ENCODE results near the gene CNGA3.
A peak's percentile ranks its signal among the peaks of the same experiment; 100 is the strongest.

CNGA3 gene

GRCh38 chr2:98376996-98377395, 30.7 kb downstream of the CNGA3 start:
- DNase-seq (ENCODE audit: low spot score) (no peak), FAIRE-seq (no peak)

DNA sequence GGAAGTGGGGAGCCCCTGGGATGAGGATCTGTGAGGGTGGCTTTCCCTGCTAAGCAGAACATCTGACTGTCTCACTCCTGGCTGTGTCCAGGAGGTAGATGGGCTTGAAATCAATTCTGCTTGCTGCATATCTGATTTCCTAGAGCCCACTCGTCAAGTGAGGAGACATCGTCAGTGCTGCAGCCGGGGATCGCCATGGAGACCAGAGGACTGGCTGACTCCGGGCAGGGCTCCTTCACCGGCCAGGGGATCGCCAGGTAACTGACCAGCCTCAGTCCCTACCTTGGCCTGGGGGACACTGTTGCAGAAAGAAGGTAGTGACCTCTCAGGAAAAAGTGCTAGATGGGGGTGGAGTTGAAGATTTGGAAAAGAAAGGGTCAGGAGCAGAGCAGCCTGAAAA, 31.3 kb downstream of the CNGA3 start:
- FAIRE-seq, result no peak
- no peak for DNase-seq (ENCODE audit: low spot score)

GRCh38 chr2:98378196-98378595, 31.9 kb downstream of the CNGA3 start:
- FAIRE-seq (no peak), DNase-seq (ENCODE audit: low spot score) (no peak)

GRCh38 chr2:98378901-98379300, 32.6 kb downstream of the CNGA3 start:
- DNase-seq (ENCODE audit: low spot score), result peak; percentile 69
- peak; percentile 74 for FAIRE-seq

- DNase-seq (ENCODE audit: low spot score), result no peak
Observed at GRCh38 chr2:98379311-98380202, 33.3 kb downstream of the CNGA3 start.

GRCh38 chr2:98380203-98380535, 33.9 kb downstream of the CNGA3 start:
- FAIRE-seq, result no peak
- DNase-seq (ENCODE audit: low spot score), result no peak

More at GRCh38 chr2:98379311-98380202, 33.3 kb downstream of the CNGA3 start:
- no peak for FAIRE-seq

- FAIRE-seq, result no peak
- no peak for DNase-seq (ENCODE audit: low spot score)
Observed at GRCh38 chr2:98381494-98381893, 35.2 kb downstream of the CNGA3 start.

- no peak for DNase-seq (ENCODE audit: low spot score)
- FAIRE-seq, result no peak
Observed at GRCh38 chr2:98382086-98382485, 35.8 kb downstream of the CNGA3 start.

- no peak for DNase-seq (ENCODE audit: low spot score)
Observed at GRCh38 chr2:98382739-98383138, 36.5 kb downstream of the CNGA3 start.

DNA sequence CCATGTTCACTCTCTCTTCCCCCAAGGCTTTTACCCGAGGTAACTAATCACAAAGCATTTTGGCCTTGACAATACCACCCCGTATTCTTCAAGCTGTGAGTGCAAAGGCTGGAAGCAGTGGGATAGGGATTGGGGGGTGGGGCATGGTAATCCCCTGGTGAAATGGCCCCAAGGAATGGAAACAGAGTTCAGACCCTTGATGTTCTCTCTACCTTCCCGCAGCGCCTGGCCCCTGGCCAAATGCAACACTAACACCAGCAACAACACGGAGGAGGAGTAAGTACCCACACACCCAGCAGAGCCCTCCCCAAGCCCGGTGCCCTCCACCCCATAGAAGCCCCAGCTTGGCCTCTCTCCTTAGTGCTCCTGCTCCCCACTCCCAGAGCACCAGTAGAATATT, 36.9 kb downstream of the CNGA3 start:
- FAIRE-seq (no peak), DNase-seq (ENCODE audit: low spot score) (no peak)

More at GRCh38 chr2:98382739-98383138, 36.5 kb downstream of the CNGA3 start:
- no peak for FAIRE-seq

DNA sequence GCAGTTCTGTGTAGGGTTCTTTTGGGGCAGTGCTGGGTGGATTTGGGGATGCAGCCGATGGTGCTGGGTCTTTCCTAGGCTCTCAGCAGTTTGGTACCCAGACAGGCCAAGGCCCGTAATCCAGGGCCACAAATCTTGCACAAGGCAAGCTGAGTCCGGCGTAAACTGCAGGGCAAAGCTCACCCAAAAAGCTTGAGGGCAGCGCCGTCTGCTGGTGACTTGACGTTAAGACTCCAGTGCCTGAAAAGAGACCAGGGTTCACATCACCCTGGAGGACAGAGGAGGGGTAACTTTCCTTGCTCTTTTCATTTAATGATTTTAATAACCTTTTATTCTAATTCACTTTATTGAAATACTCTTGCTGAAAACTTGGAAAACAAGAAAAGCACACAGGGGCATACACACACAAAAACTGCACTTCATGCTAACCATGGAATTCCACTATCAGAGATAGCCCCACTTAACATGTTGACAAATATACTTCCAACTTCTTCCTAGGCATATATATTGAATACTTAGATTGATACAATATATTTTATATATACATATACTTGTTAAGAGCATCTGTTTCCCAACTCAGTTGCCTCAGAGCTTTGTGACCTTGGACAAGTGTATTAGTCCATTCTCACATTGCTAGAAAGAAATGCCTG, 38.9 kb downstream of the CNGA3 start:
- FAIRE-seq, result peak; percentile 66

DNA sequence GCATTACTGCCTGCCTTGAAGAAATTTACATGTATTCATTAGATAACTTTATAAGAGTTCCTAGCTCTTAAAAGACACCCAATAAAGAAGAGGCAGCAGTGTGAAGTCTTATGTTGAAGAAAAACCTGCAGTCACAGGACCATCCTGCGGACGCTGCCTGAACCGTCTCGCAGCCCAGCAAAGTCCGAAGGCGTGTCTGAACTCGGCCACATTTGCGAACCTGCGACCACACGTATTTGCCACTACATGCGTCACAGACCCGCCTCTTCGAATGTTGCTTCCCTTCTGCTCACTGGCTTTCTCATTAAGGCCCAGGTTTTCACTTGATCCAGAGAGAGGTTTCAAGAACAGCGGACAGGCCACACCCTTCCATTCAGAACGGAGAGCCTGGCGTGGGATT, 41.2 kb downstream of the CNGA3 start:
- FAIRE-seq (no peak), DNase-seq (ENCODE audit: low spot score) (no peak)

More for the DNA sequence above, 38.9 kb downstream of the CNGA3 start:
- DNase-seq (ENCODE audit: low spot score), result peak; percentile 87

DNA sequence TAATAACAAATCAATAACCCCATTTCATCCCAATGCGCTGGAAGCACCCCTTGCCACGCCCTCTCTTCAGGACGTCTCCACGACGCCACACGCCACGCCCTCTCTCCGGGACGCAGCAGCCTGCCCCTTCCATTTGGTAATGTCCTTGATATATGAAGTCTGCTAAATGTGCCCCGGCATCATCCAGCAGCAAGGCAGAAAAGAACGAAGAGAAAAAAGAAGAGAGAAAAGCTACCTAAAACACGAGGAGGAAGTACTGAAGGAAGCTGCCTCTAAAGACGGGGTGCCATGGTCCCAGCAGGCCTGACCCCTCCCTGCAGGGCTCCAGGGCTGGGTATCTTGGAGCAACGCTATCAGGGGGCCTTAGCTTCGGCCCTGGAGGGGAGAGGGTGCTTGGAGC, 41.8 kb downstream of the CNGA3 start:
- no peak for FAIRE-seq
- no peak for DNase-seq (ENCODE audit: low spot score)

GRCh38 chr2:98388601-98389250, 42.5 kb downstream of the CNGA3 start:
- no peak for DNase-seq (ENCODE audit: low spot score)
- no peak for FAIRE-seq

DNA sequence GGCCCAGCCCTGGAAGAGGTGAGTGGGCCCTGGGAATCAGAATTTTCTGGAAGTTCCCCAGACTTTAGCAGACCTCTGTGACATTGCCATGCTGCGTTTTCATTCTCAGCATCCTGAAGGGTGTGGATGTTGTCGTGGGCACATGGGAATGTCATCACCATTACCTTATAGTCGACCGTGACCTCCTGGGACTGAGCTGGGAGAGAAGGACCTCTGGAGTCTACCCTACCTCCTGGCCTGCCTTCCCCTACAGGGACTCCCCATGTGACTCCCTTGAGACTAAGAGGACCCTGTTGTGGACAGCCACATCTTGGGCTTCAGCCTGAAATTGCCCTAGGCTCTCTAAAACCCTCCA, 43.0 kb downstream of the CNGA3 start:
- DNase-seq (ENCODE audit: low spot score) (no peak), FAIRE-seq (no peak)

DNA sequence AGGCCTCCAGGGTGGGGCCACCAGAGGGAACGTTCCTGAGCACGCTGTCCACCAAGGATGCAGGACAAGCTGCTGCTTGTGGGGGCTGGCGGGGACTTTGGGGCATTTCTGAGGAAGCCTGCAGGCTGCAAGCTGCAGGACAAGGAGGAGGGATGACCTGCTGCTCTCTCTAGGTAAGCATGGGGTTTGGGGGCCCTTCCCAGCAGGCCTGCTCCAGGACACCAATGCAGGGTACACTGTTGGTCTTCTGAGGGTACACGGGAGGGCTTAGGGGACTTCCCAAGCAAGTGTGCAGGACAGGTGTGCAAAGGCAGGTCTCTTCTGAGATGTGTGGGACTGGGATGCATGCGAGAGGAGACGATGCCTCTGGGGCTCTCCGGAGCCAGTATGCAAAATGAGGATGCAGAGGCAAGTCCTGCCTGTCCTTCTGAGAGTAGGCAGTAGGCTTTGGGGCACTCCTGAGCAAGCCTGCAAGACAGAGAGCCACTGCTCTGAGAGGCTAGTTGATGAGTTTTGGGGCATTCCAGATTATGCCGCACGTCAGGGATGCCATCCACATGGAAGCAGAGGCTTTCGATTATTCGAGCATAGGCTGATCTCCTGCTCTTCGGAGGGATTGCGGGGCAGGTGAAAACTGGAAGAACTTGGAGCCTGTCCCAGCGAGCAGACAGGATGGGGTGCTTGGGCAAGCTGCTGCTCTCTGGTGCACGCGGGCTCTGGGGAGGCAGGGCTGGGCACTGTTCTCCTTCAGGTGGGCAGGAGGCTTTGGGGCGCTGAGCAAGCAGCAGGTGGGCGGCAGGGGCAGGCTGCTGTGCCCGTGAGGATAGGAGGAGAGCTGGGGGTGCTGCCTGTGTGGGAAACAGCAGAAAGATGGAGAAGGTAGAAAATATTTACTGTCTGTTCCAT, 44.6 kb downstream of the CNGA3 start:
- no peak for DNase-seq (ENCODE audit: low spot score)
- FAIRE-seq, result peak; percentile 27

- FAIRE-seq (no peak), DNase-seq (ENCODE audit: low spot score) (no peak)
Observed at GRCh38 chr2:98391581-98392270, 45.5 kb downstream of the CNGA3 start.

DNA sequence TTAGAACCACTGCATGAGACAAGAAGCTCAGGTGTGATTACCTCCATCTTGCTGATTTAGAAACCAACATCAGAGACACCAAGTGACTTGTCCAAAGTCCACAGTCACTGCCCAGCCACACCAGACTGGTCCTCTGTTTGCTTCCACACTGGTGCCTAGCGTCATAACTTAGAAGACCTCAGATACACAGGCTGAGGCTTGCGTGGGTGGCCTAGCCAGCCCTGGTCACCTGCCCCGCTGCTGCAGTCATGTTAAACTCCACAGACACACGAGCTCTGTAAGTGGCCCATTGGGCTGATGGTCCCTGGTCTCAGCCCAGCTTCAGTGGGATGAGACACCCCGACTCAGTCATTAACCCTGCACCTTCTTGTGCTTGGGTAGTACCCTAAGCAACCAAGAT, 47.1 kb downstream of the CNGA3 start:
- FAIRE-seq (no peak), DNase-seq (ENCODE audit: low spot score) (no peak)

GRCh38 chr2:98394595-98395153, 48.4 kb downstream of the CNGA3 start:
- DNase-seq (ENCODE audit: low spot score) (no peak), FAIRE-seq (no peak)

DNA sequence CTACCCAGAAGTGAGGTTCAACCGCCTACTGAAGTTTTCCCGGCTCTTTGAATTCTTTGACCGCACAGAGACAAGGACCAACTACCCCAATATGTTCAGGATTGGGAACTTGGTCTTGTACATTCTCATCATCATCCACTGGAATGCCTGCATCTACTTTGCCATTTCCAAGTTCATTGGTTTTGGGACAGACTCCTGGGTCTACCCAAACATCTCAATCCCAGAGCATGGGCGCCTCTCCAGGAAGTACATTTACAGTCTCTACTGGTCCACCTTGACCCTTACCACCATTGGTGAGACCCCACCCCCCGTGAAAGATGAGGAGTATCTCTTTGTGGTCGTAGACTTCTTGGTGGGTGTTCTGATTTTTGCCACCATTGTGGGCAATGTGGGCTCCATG, 49.7 kb downstream of the CNGA3 start:
- DNase-seq (ENCODE audit: low spot score) (no peak), FAIRE-seq (no peak)

Measured in urothelium cell line (cell line).